Common myeloid progenitor, CD34-positive (primary cell): ENCODE measurements around the gene SSBP3.
A peak's percentile ranks its signal among the peaks of the same experiment; 100 is the strongest.

Source experiments
- CTCF ChIA-PET: fragments of 350-600 bp; sonication (Branson Sonifier 250); formaldehyde crosslinking; loops from one replicate; lab custom pipeline; 2021; ENCODE audit warnings: antibody characterized with exemption; lab: Charles Lee
- POLR2A ChIA-PET: fragments of 350-600 bp; sonication (Branson Sonifier 250); formaldehyde crosslinking; loops from one replicate; lab custom pipeline; 2021; ENCODE audit warnings: antibody characterized with exemption; lab: Charles Lee
- DNase-seq, 3 donors: peaks; one replicate each; pipeline versions ENCODE4 v3.0.0 to v3.0.0-alpha.2; 2013
- H3K27ac ChIP-seq, 2 experiments: 1 replicate in 1 of 2; 2 replicates in 1 of 2; pipeline ENCODE4 v1.7.0; 2013; ENCODE audit warnings: inconsistent platforms in 2 of 2, low read length in 2 of 2, mild to moderate bottlenecking in 2 of 2, low read depth in 1 of 2, moderate library complexity in 1 of 2; ENCODE audit not compliant: severe bottlenecking in 2 of 2, insufficient read depth in 1 of 2, poor library complexity in 1 of 2
- H3K27me3 ChIP-seq, 5 experiments: replicated peaks in 2 of 5; 1 replicate in 3 of 5; 2 replicates in 2 of 5; pipeline versions ENCODE4 v1.6.1 to v1.7.0; 2013; ENCODE audit warnings: low read length in 4 of 5, mild to moderate bottlenecking in 2 of 5, moderate library complexity in 2 of 5, inconsistent platforms in 1 of 5; ENCODE audit not compliant: insufficient read depth in 5 of 5, control insufficient read depth in 4 of 5
- H3K36me3 ChIP-seq, 4 experiments: 1 replicate in 2 of 4; 2 replicates in 2 of 4; pipeline versions ENCODE4 v1.6.1 to v1.7.0; 2013; ENCODE audit warnings: low read length in 3 of 4, control low read depth in 1 of 4, mild to moderate bottlenecking in 1 of 4; ENCODE audit not compliant: control insufficient read depth in 4 of 4, insufficient read depth in 4 of 4
- H3K4me1 ChIP-seq, 4 experiments: 1 replicate in 3 of 4; 2 replicates in 1 of 4; pipeline versions ENCODE4 v1.6.1 to v1.7.1; 2013; ENCODE audit warnings: low read length in 3 of 4, mild to moderate bottlenecking in 3 of 4, control low read depth in 1 of 4, inconsistent platforms in 1 of 4, moderate library complexity in 1 of 4; ENCODE audit not compliant: control insufficient read depth in 4 of 4, insufficient read depth in 4 of 4; ENCODE audit errors: control extremely low read depth in 1 of 4
- H3K4me3 ChIP-seq, 7 experiments: 1 replicate in 4 of 7; 2 replicates in 3 of 7; pipeline versions ENCODE4 v1.5.1 to v1.7.0; 2013; ENCODE audit warnings: mild to moderate bottlenecking in 7 of 7, low read length in 6 of 7, moderate library complexity in 6 of 7, inconsistent platforms in 2 of 7, low read depth in 2 of 7, control low read depth in 1 of 7; ENCODE audit not compliant: insufficient read depth in 4 of 7, control insufficient read depth in 1 of 7; ENCODE audit errors: extremely low read depth in 1 of 7
- H3K9me3 ChIP-seq, 5 experiments: 1 replicate in 4 of 5; 2 replicates in 1 of 5; pipeline versions ENCODE4 v1.6.1 to v1.7.1; 2013; ENCODE audit warnings: low read length in 4 of 5, mild to moderate bottlenecking in 2 of 5, inconsistent platforms in 1 of 5, low read depth in 1 of 5, moderate library complexity in 1 of 5; ENCODE audit not compliant: control insufficient read depth in 4 of 5, insufficient read depth in 2 of 5; ENCODE audit errors: control extremely low read depth in 1 of 5
- WGBS: methylation state at CpG from one replicate; pipeline ENCODE4 v1.1.5; 2013; ENCODE audit not compliant: insufficient coverage; 5-methylcytosine and 5-hydroxymethylcytosine counted together

The SSBP3 gene

DNA sequence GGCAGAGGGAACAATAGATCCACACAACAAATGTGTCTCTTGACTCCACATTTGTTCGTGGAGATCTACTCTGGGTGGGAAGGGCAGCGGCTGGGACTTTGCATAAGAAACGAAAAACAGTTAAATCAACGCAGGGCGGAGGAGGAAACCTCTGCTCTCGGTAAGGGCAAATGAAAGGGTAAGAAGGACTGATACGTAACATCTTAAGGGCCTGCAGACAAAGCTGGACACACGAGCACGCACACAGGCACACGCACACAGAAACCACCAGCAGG, 148.9 kb downstream of the SSBP3 start:
- CTCF ChIA-PET = interaction anchor here (0.6 kb wide), 1 partner anchor 84 kb away, joined by 3 read pairs; no protein-coding TSS in a partner anchor
- WGBS = 93% methylated on average over 10 of the region's 10 CpGs
- H3K27ac ChIP-seq = no peak overlapping the region
- H3K4me1 ChIP-seq = peaks cover 0 to 20% (median 15%) of the 10 kb centered on the region in 4 experiments
- H3K36me3 ChIP-seq = peaks cover 2 to 63% (median 22%) of the 10 kb centered on the region in 4 experiments
- H3K27me3 ChIP-seq = no peaks in the 10 kb centered on the region
- H3K4me3 ChIP-seq = no peak overlapping the region
- no peak for DNase-seq
- H3K9me3 ChIP-seq = no peaks in the 10 kb centered on the region
- POLR2A ChIA-PET = no interaction called here

DNA sequence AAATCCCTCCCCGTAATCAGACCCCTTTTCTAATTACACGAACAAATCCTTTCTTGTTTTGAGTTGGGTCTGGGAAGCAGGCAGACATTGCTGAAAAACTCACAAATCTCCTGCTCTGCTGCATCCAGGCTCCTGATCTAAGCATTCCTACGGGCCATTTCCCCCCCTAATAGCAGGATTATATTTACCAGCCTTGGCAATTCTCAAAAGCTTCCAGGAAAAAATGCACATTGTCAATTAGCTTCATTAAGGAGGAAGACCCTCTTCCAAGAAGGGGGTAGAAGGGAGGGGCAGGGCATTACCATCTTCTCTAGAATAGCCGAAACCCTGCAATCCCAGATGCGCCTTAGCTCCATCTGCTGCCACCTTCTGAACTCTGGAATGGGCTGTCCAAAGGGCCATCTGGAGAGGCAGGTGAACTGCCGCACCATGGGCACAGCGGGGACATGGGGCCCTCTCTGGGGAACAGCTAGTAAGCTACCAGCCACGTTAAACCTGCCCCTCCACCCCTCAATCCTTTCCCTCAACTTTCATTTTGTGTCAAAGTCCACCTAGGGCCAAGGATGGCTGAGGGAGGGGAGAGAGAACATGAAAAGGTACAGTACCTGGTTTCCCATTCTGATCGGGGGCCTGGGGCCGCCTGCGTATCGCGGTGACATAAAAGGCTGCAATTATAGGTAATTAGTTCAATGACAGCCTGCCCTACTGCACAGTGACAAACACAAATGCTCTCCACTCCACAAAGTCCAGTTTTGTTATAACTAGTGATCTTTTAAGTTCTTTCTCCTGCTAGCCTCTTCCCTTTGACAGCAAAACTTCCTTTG, 149.5 kb downstream of the SSBP3 start:
- WGBS = 100% methylated on average over 9 of the region's 13 CpGs
- no peak overlapping the region for H3K27ac ChIP-seq
- H3K36me3 ChIP-seq = peaks cover 2 to 63% (median 21%) of the 10 kb centered on the region in 4 experiments
- ChIA-PET CTCF (interaction anchor here (0.6 kb wide), 1 partner anchor 83 kb away, joined by 3 read pairs; no protein-coding TSS in a partner anchor), POLR2A (no interaction called here)
- DNase-seq = no peak
- peaks cover 0 to 20% (median 15%) of the 10 kb centered on the region in 4 experiments for H3K4me1 ChIP-seq
- no peaks in the 10 kb centered on the region for H3K9me3 ChIP-seq
- H3K27me3 ChIP-seq = no peaks in the 10 kb centered on the region
- no peak overlapping the region for H3K4me3 ChIP-seq

- peaks cover 8 to 63% (median 26%) of the 10 kb centered on the region in 4 experiments for H3K36me3 ChIP-seq
- H3K27ac ChIP-seq = no peak overlapping the region
- CTCF ChIA-PET = interaction anchor here (1.0 to 1.5 kb wide), 3 partner anchors 13 to 36 kb away, joined by 3 to 6 read pairs (median 3); no protein-coding TSS in a partner anchor
- H3K27me3 ChIP-seq = no peaks in the 10 kb centered on the region
- no peaks in the 10 kb centered on the region for H3K9me3 ChIP-seq
- peaks cover 0 to 20% (median 15%) of the 10 kb centered on the region in 4 experiments for H3K4me1 ChIP-seq
- WGBS = 100% methylated on average over 3 of the region's 9 CpGs
- DNase-seq = no peak
- no peak overlapping the region for H3K4me3 ChIP-seq
- POLR2A ChIA-PET = no interaction called here
These were observed 151.0 kb downstream of the SSBP3 start for GRCh38 chr1:54255026-54255702.

DNA sequence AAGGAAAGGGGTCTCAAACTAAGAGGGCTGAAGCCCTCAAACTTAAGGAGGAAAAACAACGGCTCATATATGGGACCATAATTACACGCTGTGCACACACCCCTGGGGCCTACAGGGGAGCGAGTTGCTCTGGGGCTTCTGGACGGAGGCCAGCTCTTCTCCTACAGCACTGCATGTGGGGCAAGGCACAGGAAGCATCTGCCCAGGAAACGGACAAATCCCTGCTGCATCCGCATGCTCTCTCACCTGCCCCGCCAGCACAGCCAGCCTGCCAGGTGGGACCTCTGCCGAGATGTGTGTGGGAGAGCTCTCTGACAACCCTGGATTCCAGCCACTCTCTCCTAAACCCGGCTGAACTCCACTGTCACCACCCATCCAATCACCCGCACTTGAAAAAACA, 152.1 kb downstream of the SSBP3 start:
- DNase-seq = peak; percentile 56 to 94 (median 92)
- H3K27ac ChIP-seq = no peak overlapping the region
- H3K4me1 ChIP-seq = peaks cover 0 to 20% (median 15%) of the 10 kb centered on the region in 4 experiments
- CTCF ChIA-PET = interaction anchor here (0.6 to 1.5 kb wide), 4 partner anchors 15 to 75 kb away, joined by 3 to 6 read pairs (median 3); no protein-coding TSS in a partner anchor
- WGBS = 2% methylated on average over 9 of the region's 10 CpGs
- POLR2A ChIA-PET = interaction anchor here (0.6 kb wide), 1 partner anchor 15 kb away, joined by 3 read pairs; no protein-coding TSS in a partner anchor
- peak overlapping the region in 3 of 7 experiments; percentile 5 to 13 (median 5) for H3K4me3 ChIP-seq
- H3K9me3 ChIP-seq = no peaks in the 10 kb centered on the region
- no peaks in the 10 kb centered on the region for H3K27me3 ChIP-seq
- H3K36me3 ChIP-seq = peaks cover 10 to 64% (median 27%) of the 10 kb centered on the region in 4 experiments

GRCh38 chr1:54253480-54253879, 152.7 kb downstream of the SSBP3 start:
- Histone ChIP-seq H3K9me3 (no peaks in the 10 kb centered on the region), H3K36me3 (peaks cover 10 to 67% (median 33%) of the 10 kb centered on the region in 4 experiments), H3K4me3 (peak overlapping the region in 1 of 7 experiments; percentile 13), H3K4me1 (peaks cover 0 to 20% (median 15%) of the 10 kb centered on the region in 4 experiments), H3K27me3 (no peaks in the 10 kb centered on the region), H3K27ac (no peak overlapping the region)
- WGBS = 64% methylated on average over 5 of the region's 5 CpGs
- POLR2A ChIA-PET = interaction anchor here (0.6 kb wide), 1 partner anchor 16 kb away, joined by 3 read pairs; no protein-coding TSS in a partner anchor
- CTCF ChIA-PET = interaction anchor here (0.6 to 1.8 kb wide), 6 partner anchors 16 to 506 kb away, joined by 3 to 4 read pairs (median 3); no protein-coding TSS in a partner anchor
- DNase-seq = peak; percentile 25 to 72 (median 67)

DNA sequence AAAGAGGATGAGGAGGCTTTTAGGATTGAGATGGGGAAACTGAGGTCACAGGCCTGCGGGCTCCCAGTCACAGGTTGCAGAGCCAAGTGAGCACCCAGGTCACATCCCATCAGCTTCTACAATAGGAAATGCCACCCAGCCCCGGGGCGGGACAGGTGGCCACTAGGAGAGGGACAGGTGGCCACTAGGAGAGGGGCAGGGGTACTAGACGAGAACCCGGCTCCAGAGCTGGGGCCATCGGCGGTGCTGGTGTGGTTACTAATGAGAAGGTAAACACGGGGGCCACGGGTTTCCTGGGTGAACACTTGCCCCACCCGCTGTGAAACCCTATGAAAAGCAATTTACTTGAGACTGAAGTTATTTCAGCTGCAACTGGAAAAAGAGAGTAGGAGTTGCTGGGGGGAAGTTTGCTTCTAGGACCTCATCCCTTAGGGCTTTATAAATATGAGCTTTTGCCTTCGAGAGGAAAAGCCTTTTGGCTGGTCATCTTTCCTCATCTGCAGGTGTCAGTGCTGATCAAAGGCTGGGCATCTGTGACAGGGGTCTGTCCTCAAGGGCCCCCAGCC, 153.7 kb downstream of the SSBP3 start:
- no peaks in the 10 kb centered on the region for H3K27me3 ChIP-seq
- no peak overlapping the region for H3K27ac ChIP-seq
- H3K4me1 ChIP-seq = peaks cover 0 to 20% (median 15%) of the 10 kb centered on the region in 4 experiments
- H3K9me3 ChIP-seq = no peaks in the 10 kb centered on the region
- ChIA-PET POLR2A (interaction anchor here (0.6 kb wide), 1 partner anchor 159 kb away, joined by 7 read pairs; no protein-coding TSS in a partner anchor), CTCF (interaction anchor here (0.7 to 1.8 kb wide), 5 partner anchors 9 to 507 kb away, joined by 3 to 4 read pairs (median 3); no protein-coding TSS in a partner anchor)
- WGBS = 97% methylated on average over 10 of the region's 11 CpGs
- H3K36me3 ChIP-seq = peaks cover 10 to 69% (median 40%) of the 10 kb centered on the region in 4 experiments
- no peak for DNase-seq
- no peak overlapping the region for H3K4me3 ChIP-seq
